ENCODE measurements around the gene NPPA. TPM values are rescaled to one million over a fixed set of nuclear protein-coding genes. Genes with fewer than 3 reads are reported as not detected.

Gene NPPA
- total and polyA plus RNA-seq, 10 of the 15 experiments (the other 5 are each of a cell fraction or from before 2014, with no cell fraction given): 0.31 to 0.39 TPM; not detected in 8

- H3K4me2 ChIP-seq (ENCODE audit: control insufficient read depth, insufficient read depth): peak overlapping the region; percentile 98
- no peaks in the 10 kb centered on the region for H3K9me3 ChIP-seq (replicated peaks; ENCODE audit: control insufficient read depth, insufficient read depth, low read length)
- H3K27ac ChIP-seq (ENCODE audit: control insufficient read depth, insufficient read depth): peak overlapping the region; percentile 88
- ATAC-seq (peak; percentile 65), DNase-seq (ENCODE audit: low read depth, low spot score) (no peak), FAIRE-seq (peak; percentile 31)
- intact Hi-C loops (cut with micrococcal nuclease; ENCODE audit: unreplicated experiment) (no loop called here), in situ Hi-C loops (cut with MboI) (no loop called here)
- no peaks in the 10 kb centered on the region for H4K20me1 ChIP-seq (ENCODE audit: control insufficient read depth, insufficient read depth)
- H3K4me3 ChIP-seq: peak overlapping the region; percentile 79
- ChIA-PET CTCF (interaction anchor here (0.7 to 2.5 kb wide), 8 partner anchors 9 to 175 kb away, joined by 3 to 14 read pairs (median 5); partner anchors contain the start of gene MFN2), POLR2A (interaction anchor here (0.6 to 2.5 kb wide), 13 partner anchors 8 to 533 kb away, joined by 3 to 28 read pairs (median 3); partner anchors contain the start of gene UBIAD1), SMC1A (ENCODE audit: uncharacterized antibody, unreplicated experiment) (interaction anchor here (0.9 to 1.8 kb wide), 6 partner anchors 9 to 123 kb away, joined by 3 to 8 read pairs (median 4); no protein-coding TSS in a partner anchor), RAD21 (ENCODE audit: unreplicated experiment) (interaction anchor here (0.6 to 1.5 kb wide), 5 partner anchors 8 to 142 kb away, joined by 3 to 6 read pairs (median 3); no protein-coding TSS in a partner anchor)
- H3K9ac ChIP-seq (ENCODE audit: control insufficient read depth, insufficient read depth, low read length): peak overlapping the region; percentile 79
- peaks cover 42% of the 10 kb centered on the region for H3K79me2 ChIP-seq (ENCODE audit: control insufficient read depth, insufficient read depth, low read length)
- peaks cover 11% of the 10 kb centered on the region for H3K4me1 ChIP-seq (ENCODE audit: control insufficient read depth, insufficient read depth, low read length)
- peaks cover 0 to 15% of the 10 kb centered on the region in 2 experiments; a peak in 2 of 4 replicates for H3K36me3 ChIP-seq (ENCODE audit: control insufficient read depth in 2 of 2, insufficient read depth in 2 of 2, low read length in 1 of 2)
- no peaks in the 10 kb centered on the region for H3K27me3 ChIP-seq (replicated peaks in 1 of 2; ENCODE audit: control insufficient read depth in 2 of 2, insufficient read depth in 2 of 2, low read length in 1 of 2)
- BruUV-seq (replicated peaks): TSS peak; percentile 69
- H2AFZ ChIP-seq (ENCODE audit: control insufficient read depth, low read depth, low read length): peak overlapping the region; percentile 85
- WGBS (ENCODE audit: insufficient coverage, insufficient replicate concordance, low lambda C conversion rate, missing lambda C conversion rate): 1% methylated on average over 20 of the region's 20 CpGs
- no peak for TF ChIP-seq ZBTB40 (IDR thresholded peaks at IDR 0.05; ENCODE audit: borderline replicate concordance)
- TF ChIP-seq SIN3A (IDR thresholded peaks at IDR 0.05; ENCODE audit: low read depth, low read length): peak; percentile 33
- peak; percentile 87 for TF ChIP-seq MXI1 (IDR thresholded peaks at IDR 0.05; ENCODE audit: low read depth, low read length)
- TF ChIP-seq RAD51 (IDR thresholded peaks at IDR 0.05): no peak
- no peak for TF ChIP-seq ATF2 (IDR thresholded peaks at IDR 0.05; ENCODE audit: low read length)
- no peak for TF ChIP-seq HDAC2 (IDR thresholded peaks at IDR 0.05)
- TF ChIP-seq IKZF2 (IDR thresholded peaks at IDR 0.05): 0 out of 4 replicates have a peak, but pooled peaks of 1 of the 2 experiments have one; percentile 8
- TF ChIP-seq, protein P1, sequence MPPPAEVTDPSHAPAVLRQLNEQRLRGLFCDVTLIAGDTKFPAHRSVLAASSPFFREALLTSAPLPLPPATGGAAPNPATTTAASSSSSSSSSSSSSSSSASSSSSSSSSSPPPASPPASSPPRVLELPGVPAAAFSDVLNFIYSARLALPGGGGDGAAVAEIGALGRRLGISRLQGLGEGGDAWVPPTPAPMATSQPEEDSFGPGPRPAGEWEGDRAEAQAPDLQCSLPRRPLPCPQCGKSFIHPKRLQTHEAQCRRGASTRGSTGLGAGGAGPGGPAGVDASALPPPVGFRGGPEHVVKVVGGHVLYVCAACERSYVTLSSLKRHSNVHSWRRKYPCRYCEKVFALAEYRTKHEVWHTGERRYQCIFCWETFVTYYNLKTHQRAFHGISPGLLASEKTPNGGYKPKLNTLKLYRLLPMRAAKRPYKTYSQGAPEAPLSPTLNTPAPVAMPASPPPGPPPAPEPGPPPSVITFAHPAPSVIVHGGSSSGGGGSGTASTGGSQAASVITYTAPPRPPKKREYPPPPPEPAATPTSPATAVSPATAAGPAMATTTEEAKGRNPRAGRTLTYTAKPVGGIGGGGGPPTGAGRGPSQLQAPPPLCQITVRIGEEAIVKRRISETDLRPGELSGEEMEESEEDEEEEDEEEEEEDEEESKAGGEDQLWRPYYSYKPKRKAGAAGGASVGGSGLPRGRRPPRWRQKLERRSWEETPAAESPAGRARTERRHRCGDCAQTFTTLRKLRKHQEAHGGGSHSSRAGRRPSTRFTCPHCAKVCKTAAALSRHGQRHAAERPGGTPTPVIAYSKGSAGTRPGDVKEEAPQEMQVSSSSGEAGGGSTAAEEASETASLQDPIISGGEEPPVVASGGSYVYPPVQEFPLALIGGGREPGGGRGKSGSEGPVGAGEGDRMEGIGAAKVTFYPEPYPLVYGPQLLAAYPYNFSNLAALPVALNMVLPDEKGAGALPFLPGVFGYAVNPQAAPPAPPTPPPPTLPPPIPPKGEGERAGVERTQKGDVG (CRISPR knock-in tag; IDR thresholded peaks at IDR 0.05): no peak
- no peak for TF ChIP-seq BACH1 (IDR thresholded peaks at IDR 0.05; ENCODE audit: borderline replicate concordance)
- TF ChIP-seq, protein P2, sequence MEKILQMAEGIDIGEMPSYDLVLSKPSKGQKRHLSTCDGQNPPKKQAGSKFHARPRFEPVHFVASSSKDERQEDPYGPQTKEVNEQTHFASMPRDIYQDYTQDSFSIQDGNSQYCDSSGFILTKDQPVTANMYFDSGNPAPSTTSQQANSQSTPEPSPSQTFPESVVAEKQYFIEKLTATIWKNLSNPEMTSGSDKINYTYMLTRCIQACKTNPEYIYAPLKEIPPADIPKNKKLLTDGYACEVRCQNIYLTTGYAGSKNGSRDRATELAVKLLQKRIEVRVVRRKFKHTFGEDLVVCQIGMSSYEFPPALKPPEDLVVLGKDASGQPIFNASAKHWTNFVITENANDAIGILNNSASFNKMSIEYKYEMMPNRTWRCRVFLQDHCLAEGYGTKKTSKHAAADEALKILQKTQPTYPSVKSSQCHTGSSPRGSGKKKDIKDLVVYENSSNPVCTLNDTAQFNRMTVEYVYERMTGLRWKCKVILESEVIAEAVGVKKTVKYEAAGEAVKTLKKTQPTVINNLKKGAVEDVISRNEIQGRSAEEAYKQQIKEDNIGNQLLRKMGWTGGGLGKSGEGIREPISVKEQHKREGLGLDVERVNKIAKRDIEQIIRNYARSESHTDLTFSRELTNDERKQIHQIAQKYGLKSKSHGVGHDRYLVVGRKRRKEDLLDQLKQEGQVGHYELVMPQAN (conservative IDR thresholded peaks at IDR 0.05): 0 out of 2 replicates have a peak, but pooled peaks have one; percentile 94
- TF ChIP-seq EP300 (IDR thresholded peaks at IDR 0.05; ENCODE audit: borderline replicate concordance in 1 of 2, control insufficient read depth in 1 of 2, low read depth in 2 of 2, low read length in 2 of 2): no peak
Observed at GRCh38 chr1:11806307-11806936, 41.2 kb downstream of the NPPA start.

Measured in GM12878 (cell line).